Skeletal muscle satellite cell (primary cell): ENCODE data around the gene FAM200B.
A peak's percentile ranks its signal among the peaks of the same experiment; 100 is the strongest.

Source experiments
- H3K27me3 ChIP-seq: 2 replicates; pipeline ENCODE4 v1.7.0; 2013; ENCODE audit warnings: low read length; ENCODE audit not compliant: control insufficient read depth, insufficient read depth
- H3K36me3 ChIP-seq: 2 replicates; pipeline ENCODE4 v1.7.0; 2013; ENCODE audit warnings: mild to moderate bottlenecking, control low read depth, low read length; ENCODE audit not compliant: insufficient read depth
- H3K4me1 ChIP-seq: 2 replicates; pipeline ENCODE4 v1.7.0; 2013; ENCODE audit warnings: low read length; ENCODE audit not compliant: control insufficient read depth, insufficient read depth
- H3K4me2 ChIP-seq: 2 replicates; pipeline ENCODE4 v1.7.0; 2013; ENCODE audit warnings: mild to moderate bottlenecking, low read length
- H3K4me3 ChIP-seq: 2 replicates; pipeline ENCODE4 v1.7.0; 2013; ENCODE audit warnings: low read length
- H3K9ac ChIP-seq: 2 replicates; pipeline ENCODE4 v1.7.0; 2013; ENCODE audit warnings: mild to moderate bottlenecking, low read depth, low read length, moderate library complexity
- H3K9me3 ChIP-seq: replicated peaks from 2 replicates; pipeline ENCODE4 v1.7.0; 2013; ENCODE audit warnings: mild to moderate bottlenecking, control low read depth, low read length

Gene FAM200B

DNA sequence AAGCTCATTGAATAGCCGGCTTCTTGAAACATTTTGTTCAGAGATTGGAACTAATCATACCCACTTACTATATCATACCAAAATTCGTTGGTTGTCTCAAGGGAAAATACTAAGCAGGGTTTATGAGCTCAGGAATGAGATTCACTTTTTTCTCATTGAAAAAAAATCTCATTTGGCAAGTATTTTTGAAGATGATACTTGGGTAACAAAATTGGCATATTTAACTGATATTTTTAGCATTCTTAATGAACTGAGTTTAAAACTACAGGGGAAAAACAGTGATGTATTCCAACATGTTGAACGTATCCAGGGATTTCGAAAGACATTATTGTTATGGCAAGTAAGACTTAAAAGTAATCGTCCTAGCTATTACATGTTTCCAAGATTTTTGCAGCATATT is 6.4 kb downstream of the FAM200B start:
- no peaks in the 10 kb centered on the region for H3K9me3 ChIP-seq
- peak overlapping the region; percentile 35 for H3K9ac ChIP-seq
- no peaks in the 10 kb centered on the region for H3K27me3 ChIP-seq
- H3K4me1 ChIP-seq = peaks cover 42% of the 10 kb centered on the region
- H3K4me2 ChIP-seq = peak overlapping the region; percentile 5
- no peak overlapping the region for H3K4me3 ChIP-seq
- H3K36me3 ChIP-seq = peaks cover 36% of the 10 kb centered on the region

DNA sequence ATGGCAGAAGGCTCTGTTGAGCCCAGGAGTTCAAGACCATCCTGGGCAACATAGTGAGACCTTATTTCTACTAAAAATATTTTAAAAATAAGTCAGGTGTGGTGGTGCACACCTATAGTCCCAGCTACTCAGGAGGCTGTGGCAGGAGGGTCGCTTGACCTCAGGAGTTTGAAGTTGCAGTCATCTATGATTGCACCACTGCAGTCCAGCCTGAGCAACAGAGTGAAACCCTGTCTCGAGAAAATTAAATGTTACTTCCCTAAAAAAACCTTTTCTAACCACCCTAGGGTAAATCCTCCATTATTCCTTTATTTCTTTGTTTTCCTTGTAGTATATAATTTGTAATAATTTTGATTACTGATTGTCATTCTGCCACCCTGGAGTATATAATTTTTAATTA is 7.9 kb downstream of the FAM200B start:
- Histone ChIP-seq H3K9ac (peak overlapping the region; percentile 83), H3K4me1 (peaks cover 31% of the 10 kb centered on the region), H3K9me3 (no peaks in the 10 kb centered on the region), H3K36me3 (peaks cover 29% of the 10 kb centered on the region), H3K27me3 (no peaks in the 10 kb centered on the region), H3K4me3 (no peak overlapping the region), H3K4me2 (peak overlapping the region; percentile 71)

DNA sequence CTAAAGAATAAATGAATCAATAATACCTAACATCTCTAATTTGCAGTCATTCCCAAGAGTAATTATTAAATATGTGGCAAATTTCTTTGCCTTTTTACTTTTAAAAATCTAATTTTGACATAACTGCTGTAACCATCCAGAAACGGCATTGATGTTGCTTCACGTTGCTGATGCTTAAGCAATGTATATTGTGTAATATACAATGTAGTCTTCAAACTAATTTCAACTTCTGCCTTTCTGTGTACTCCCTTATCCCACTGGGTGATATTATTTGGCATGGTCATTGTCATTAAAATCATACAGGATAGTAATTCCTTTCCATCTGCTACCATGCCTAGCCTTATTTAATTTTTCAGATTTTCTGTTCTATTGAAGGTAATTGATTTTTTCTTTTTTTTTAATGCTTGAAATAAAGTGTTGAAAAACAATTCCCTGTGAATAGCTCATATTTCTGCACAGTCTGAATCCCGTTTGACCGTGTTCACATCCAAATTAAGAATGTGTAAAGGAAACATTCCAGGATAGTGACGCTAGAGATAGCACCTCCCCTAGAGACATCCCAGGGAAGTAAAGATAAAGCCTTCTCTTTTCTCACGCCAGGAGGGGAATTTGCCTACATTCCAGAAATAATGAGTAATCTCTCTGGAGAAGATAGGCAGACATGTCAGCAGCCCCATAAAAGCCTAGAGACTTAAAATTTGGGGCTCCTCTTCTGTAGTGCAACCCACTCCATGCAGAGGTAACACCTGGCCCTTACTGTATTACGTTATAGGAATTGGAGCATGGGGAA is 8.6 kb downstream of the FAM200B start:
- Histone ChIP-seq H3K36me3 (peaks cover 24% of the 10 kb centered on the region), H3K4me1 (peaks cover 38% of the 10 kb centered on the region), H3K9ac (peak overlapping the region; percentile 83), H3K9me3 (no peaks in the 10 kb centered on the region), H3K4me3 (peak overlapping the region; percentile 11), H3K27me3 (no peaks in the 10 kb centered on the region), H3K4me2 (peak overlapping the region; percentile 71)

DNA sequence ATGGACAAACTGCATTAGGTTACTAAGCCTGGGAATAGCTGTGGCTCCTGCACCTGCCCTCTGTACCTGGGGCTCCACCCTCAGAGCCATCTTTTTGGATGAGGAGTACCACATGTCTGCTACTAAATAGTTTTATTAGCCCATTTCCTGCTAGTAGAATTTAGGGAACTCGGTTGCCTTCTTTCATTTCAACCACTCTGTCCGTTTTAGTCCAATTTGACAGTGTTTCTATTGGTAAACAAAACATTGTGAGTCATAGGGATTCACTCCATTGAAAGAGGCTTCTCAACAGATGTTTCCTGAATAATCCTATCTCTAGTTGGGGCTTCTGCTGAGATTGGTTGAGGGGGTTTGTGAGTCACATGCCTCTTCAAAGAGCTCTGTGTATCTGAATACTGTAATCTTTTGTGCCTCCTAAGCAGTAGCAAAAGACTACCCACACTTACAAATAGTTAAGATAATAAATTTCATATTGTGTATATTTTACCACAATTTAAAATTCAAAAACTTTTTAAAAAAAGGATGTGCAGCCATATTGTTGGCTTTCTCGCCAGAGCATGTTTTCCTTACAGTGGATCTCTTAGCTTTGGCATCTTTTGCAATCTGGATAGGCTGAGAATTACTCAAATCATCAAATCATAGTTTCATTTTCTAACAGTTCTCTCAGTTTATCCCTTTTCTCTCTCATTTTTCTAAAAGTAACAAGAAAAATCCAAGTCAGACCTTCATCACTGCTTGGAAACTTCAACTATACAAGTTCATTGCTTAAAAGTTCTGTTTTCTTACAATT is 9.9 kb downstream of the FAM200B start:
- Histone ChIP-seq H3K9me3 (no peaks in the 10 kb centered on the region), H3K27me3 (no peaks in the 10 kb centered on the region), H3K4me3 (peak overlapping the region; percentile 11), H3K4me2 (peak overlapping the region; percentile 43), H3K36me3 (peaks cover 15% of the 10 kb centered on the region), H3K9ac (peak overlapping the region; percentile 65), H3K4me1 (peaks cover 44% of the 10 kb centered on the region)

DNA sequence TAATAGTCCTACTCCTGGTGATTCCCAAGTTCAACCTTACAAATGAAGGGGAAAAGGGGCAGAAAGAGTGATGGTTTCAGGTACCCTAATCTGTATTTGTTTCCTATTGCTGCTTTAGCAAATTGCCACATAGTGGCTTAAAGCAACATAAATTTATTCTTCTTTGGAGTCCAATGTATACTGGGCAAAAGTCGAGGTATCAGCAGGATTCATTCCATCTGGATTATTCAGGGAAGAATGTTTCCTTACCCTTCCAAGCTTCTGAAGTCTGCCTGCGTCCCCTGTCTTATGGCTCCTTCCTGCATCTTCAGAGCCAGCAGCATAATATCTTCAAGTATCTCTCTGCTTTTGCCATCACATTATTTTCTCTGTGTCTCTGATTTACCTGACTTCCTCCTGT is 11.0 kb downstream of the FAM200B start:
- Histone ChIP-seq H3K27me3 (no peaks in the 10 kb centered on the region), H3K36me3 (peaks cover 6% of the 10 kb centered on the region), H3K4me2 (no peak overlapping the region), H3K9me3 (no peaks in the 10 kb centered on the region), H3K4me1 (peaks cover 44% of the 10 kb centered on the region), H3K4me3 (no peak overlapping the region), H3K9ac (no peak overlapping the region)

DNA sequence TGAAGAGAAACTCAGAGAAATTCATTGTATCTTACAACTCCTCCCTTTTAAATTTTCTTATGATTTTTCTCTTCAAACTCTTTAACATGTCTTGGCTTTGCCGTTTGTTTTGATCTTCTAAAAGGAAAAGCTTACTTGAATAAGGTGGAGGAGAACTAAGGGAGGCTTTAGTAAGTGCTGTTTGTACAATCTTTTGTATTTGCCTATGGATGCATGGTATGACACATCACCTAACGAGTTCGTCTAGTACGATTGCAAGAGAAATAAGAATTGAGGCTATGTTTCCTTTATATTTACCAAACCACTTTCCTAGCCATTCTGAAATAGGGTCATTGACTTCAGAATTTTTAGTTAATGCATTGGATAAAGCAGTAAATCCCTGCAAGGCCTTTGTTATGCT is 12.8 kb downstream of the FAM200B start:
- no peak overlapping the region for H3K4me3 ChIP-seq
- H3K4me2 ChIP-seq = no peak overlapping the region
- no peak overlapping the region for H3K9ac ChIP-seq
- H3K27me3 ChIP-seq = no peaks in the 10 kb centered on the region
- no peaks in the 10 kb centered on the region for H3K9me3 ChIP-seq
- peaks cover 41% of the 10 kb centered on the region for H3K4me1 ChIP-seq
- no peaks in the 10 kb centered on the region for H3K36me3 ChIP-seq

DNA sequence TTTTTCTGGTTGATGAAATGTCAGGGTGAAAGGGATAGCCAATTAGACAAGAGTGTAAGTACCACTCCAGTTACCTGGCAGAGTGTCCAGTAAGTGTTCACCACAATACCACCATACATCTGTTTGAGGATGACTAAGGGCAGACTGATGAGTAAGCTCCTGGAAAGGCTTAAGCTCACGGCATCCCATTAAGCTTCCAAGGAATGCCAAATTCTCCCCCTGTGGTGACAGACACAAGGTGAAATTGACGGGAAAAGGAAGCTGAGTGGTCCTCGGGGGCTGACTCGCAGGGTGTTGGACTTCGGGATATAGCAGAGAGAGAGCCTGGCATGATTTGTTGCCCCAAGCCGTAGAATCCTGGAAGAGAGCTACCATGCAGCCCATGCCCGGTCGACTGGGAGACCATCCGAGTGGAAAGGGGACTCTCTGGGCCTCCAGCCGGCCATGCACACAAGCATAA is 13.6 kb downstream of the FAM200B start:
- no peak overlapping the region for H3K9ac ChIP-seq
- no peak overlapping the region for H3K4me3 ChIP-seq
- H3K9me3 ChIP-seq = no peaks in the 10 kb centered on the region
- H3K27me3 ChIP-seq = no peaks in the 10 kb centered on the region
- H3K4me2 ChIP-seq = peak overlapping the region; percentile 35
- peaks cover 32% of the 10 kb centered on the region for H3K4me1 ChIP-seq
- no peaks in the 10 kb centered on the region for H3K36me3 ChIP-seq

DNA sequence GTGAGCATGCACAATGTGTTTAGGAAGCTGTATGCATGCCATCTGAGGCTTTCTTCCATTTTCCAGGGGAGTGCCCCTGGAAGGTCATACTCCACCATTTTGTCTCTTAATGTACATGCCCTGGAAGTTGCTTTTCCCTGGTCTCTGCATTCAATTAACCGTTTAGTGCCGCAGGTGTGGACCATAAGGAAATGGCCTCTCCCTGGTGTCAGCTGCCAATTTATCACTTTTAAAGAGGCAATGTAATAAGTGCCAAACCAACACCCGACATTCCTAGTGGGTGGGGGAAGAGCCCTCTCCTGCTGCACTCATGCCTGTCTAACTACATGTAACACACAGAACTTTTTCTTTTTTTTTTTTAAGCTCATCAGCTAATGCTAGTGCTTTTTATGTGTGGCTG is 14.1 kb downstream of the FAM200B start:
- Histone ChIP-seq H3K4me2 (peak overlapping the region; percentile 35), H3K27me3 (no peaks in the 10 kb centered on the region), H3K9me3 (no peaks in the 10 kb centered on the region), H3K9ac (no peak overlapping the region), H3K4me1 (peaks cover 28% of the 10 kb centered on the region), H3K36me3 (no peaks in the 10 kb centered on the region), H3K4me3 (no peak overlapping the region)

DNA sequence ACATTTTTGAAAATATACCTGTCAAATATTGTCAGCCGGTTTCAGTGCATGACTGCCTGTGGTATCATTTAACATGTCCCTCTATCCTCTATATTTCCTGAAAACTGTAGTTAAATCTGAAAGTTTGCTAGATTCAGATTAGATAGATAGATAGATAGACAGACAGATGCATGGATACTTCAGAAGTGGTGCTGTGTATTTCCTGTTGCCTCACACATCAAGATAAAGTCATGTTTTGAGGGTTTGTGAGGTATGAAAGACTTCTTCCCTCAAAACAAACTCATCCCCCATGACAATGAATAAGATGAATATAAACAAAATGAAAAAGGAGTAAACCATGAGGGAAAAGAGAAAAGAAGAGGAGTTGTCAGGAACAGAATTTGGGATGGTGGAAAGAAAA is 15.2 kb downstream of the FAM200B start:
- Histone ChIP-seq H3K36me3 (no peaks in the 10 kb centered on the region), H3K4me2 (no peak overlapping the region), H3K4me3 (no peak overlapping the region), H3K9ac (no peak overlapping the region), H3K4me1 (peaks cover 17% of the 10 kb centered on the region), H3K27me3 (no peaks in the 10 kb centered on the region), H3K9me3 (no peaks in the 10 kb centered on the region)

DNA sequence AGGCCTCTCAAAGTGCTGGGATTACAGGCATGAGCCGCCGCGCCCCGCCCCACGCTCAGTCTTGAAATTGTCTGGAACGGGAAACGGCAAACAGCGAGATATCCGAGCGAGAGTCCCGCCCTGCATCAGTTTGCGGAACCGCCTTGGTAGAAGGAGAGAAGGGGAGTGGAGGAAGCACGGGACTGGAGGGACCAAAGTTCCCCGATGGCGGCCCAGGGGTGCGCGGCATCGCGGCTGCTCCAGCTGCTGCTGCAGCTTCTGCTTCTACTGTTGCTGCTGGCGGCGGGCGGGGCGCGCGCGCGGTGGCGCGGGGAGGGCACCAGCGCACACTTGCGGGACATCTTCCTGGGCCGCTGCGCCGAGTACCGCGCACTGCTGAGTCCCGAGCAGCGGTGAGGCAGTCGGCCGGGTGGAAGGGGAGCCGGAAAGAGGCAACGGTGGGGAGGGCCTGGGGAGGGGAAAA is 21.3 kb downstream of the FAM200B start, which contains the start of gene BST1:
TSS of gene BST1 (plus strand) at position 125 of the 463 bp plus-strand sequence. CDS start at position 205, 80 bp downstream.
- H3K9ac ChIP-seq = peak within 1 kb of the TSS; percentile 79
- H3K9me3 ChIP-seq = no peaks in the 10 kb centered on the region
- peak within 1 kb of the TSS; percentile 87 for H3K4me2 ChIP-seq
- H3K4me1 ChIP-seq = peaks cover 6% of the 10 kb centered on the region
- H3K4me3 ChIP-seq = peak within 1 kb of the TSS; percentile 74
- no peaks in the 10 kb centered on the region for H3K27me3 ChIP-seq
- no peaks in the 10 kb centered on the region for H3K36me3 ChIP-seq

DNA sequence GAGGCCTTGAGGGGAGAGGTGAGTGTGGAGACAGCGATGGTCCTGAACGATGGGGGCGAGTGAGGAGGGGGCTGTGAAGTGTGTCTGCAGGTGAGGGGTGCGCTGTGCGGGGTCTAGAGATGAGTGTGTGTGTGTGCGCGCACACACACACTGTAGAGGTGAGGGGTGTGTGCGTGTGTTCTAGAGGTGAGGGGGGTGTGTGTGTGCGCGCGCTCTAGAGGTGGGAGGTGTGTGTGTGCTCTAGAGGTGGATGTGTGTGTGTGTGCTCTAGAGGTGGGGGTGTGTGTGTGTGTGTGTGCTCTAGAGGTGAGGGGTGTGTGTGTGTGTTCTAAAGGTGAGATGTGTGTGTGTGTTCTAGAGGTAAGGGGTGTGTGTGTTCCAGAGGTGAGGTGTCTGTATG is 21.8 kb downstream of the FAM200B start:
- Histone ChIP-seq H3K4me2 (peak overlapping the region; percentile 87), H3K36me3 (no peaks in the 10 kb centered on the region), H3K9me3 (no peaks in the 10 kb centered on the region), H3K4me1 (peaks cover 6% of the 10 kb centered on the region), H3K4me3 (peak overlapping the region; percentile 74), H3K9ac (peak overlapping the region; percentile 79), H3K27me3 (no peaks in the 10 kb centered on the region)
